ENCODE data around the gene RPL29.

RPL29 gene

DNA sequence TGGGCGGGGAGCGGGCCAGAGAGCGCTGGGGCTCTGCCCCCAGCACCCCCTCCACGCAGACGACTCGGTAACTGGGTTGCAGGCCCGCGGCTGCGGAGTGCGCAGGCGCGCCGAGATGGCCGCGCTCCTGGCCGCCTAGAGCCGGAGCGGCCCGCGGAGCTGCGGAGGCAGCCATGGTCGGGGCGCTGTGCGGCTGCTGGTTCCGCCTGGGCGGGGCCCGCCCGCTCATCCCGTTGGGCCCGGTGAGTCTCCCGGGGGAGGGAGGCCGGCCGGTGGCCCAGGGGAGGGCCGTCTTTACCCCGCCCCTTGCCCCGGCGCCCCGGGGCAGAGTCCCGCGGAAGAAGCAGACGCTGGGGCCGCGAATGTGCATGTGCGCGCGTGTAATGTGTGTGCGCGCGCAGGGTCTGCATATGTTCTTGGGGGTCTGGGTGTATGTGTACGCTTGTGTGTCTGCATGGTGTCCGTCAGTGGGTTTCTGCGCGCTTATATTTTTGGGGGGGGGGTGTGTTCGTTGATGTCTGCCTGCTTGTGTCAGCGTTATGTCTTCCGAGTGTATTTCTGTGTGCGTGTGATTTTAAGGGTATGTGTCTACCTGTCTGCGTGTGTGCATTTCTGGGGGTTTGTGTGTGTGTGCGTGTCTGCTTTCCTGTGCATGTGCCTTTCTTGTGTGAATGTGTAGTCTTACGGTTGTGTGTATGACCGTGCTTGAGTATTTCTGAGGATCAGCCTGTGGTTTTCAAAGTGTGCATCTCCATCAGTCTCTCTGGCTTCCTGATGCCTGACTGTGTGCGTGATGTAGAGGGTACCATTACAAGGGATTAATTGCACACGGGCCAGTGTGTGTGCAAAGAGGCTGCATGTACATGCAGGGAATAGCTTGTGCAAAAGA, 20.5 kb downstream of the RPL29 start, which contains the start of gene ABHD14A:
TSS of gene ABHD14A (plus strand) at position 102 of the 889 bp plus-strand sequence. CDS start at position 174, 72 bp downstream.
- ATAC-seq, result peak; percentile 87
- TF ChIP-seq RARB (CRISPR knock-in tag; IDR thresholded peaks at IDR 0.05) (no peak), TCF4 (CRISPR knock-in tag; IDR thresholded peaks at IDR 0.05; ENCODE audit: borderline replicate concordance) (no peak), SNAI2 (CRISPR knock-in tag; IDR thresholded peaks at IDR 0.05) (no peak), OSR1 (CRISPR knock-in tag; IDR thresholded peaks at IDR 0.05) (no peak), ZC3H10 (CRISPR knock-in tag; IDR thresholded peaks at IDR 0.05) (no peak), ZFP3 (CRISPR knock-in tag; IDR thresholded peaks at IDR 0.05) (no peak), ISL1 (CRISPR knock-in tag; IDR thresholded peaks at IDR 0.05) (no peak), ZNF8 (CRISPR knock-in tag; IDR thresholded peaks at IDR 0.05) (no peak), GLIS3 (CRISPR knock-in tag; IDR thresholded peaks at IDR 0.05) (no peak), ZFP30 (CRISPR knock-in tag; IDR thresholded peaks at IDR 0.05) (no peak), BACH2 (CRISPR knock-in tag; IDR thresholded peaks at IDR 0.05; ENCODE audit: borderline replicate concordance) (no peak), TOX (CRISPR knock-in tag; IDR thresholded peaks at IDR 0.05; ENCODE audit: borderline replicate concordance) (no peak), CSDC2 (CRISPR knock-in tag; IDR thresholded peaks at IDR 0.05) (no peak), ZNF565 (CRISPR knock-in tag; conservative IDR thresholded peaks at IDR 0.05; ENCODE audit: low read depth) (no peak)
- TF ChIP-seq, protein P1, sequence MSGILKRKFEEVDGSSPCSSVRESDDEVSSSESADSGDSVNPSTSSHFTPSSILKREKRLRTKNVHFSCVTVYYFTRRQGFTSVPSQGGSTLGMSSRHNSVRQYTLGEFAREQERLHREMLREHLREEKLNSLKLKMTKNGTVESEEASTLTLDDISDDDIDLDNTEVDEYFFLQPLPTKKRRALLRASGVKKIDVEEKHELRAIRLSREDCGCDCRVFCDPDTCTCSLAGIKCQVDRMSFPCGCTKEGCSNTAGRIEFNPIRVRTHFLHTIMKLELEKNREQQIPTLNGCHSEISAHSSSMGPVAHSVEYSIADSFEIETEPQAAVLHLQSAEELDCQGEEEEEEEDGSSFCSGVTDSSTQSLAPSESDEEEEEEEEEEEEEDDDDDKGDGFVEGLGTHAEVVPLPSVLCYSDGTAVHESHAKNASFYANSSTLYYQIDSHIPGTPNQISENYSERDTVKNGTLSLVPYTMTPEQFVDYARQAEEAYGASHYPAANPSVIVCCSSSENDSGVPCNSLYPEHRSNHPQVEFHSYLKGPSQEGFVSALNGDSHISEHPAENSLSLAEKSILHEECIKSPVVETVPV (CRISPR knock-in tag; IDR thresholded peaks at IDR 0.05), result no peak
- TF ChIP-seq, protein P2, sequence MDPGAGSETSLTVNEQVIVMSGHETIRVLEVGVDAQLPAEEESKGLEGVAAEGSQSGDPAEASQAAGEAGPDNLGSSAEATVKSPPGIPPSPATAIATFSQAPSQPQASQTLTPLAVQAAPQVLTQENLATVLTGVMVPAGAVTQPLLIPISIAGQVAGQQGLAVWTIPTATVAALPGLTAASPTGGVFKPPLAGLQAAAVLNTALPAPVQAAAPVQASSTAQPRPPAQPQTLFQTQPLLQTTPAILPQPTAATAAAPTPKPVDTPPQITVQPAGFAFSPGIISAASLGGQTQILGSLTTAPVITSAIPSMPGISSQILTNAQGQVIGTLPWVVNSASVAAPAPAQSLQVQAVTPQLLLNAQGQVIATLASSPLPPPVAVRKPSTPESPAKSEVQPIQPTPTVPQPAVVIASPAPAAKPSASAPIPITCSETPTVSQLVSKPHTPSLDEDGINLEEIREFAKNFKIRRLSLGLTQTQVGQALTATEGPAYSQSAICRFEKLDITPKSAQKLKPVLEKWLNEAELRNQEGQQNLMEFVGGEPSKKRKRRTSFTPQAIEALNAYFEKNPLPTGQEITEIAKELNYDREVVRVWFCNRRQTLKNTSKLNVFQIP (CRISPR knock-in tag; IDR thresholded peaks at IDR 0.05; ENCODE audit: borderline replicate concordance, low read depth), result no peak
- TF ChIP-seq, protein P3, sequence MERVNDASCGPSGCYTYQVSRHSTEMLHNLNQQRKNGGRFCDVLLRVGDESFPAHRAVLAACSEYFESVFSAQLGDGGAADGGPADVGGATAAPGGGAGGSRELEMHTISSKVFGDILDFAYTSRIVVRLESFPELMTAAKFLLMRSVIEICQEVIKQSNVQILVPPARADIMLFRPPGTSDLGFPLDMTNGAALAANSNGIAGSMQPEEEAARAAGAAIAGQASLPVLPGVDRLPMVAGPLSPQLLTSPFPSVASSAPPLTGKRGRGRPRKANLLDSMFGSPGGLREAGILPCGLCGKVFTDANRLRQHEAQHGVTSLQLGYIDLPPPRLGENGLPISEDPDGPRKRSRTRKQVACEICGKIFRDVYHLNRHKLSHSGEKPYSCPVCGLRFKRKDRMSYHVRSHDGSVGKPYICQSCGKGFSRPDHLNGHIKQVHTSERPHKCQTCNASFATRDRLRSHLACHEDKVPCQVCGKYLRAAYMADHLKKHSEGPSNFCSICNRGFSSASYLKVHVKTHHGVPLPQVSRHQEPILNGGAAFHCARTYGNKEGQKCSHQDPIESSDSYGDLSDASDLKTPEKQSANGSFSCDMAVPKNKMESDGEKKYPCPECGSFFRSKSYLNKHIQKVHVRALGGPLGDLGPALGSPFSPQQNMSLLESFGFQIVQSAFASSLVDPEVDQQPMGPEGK (CRISPR knock-in tag; IDR thresholded peaks at IDR 0.05; ENCODE audit: borderline replicate concordance), result no peak
- TF ChIP-seq, protein P4, sequence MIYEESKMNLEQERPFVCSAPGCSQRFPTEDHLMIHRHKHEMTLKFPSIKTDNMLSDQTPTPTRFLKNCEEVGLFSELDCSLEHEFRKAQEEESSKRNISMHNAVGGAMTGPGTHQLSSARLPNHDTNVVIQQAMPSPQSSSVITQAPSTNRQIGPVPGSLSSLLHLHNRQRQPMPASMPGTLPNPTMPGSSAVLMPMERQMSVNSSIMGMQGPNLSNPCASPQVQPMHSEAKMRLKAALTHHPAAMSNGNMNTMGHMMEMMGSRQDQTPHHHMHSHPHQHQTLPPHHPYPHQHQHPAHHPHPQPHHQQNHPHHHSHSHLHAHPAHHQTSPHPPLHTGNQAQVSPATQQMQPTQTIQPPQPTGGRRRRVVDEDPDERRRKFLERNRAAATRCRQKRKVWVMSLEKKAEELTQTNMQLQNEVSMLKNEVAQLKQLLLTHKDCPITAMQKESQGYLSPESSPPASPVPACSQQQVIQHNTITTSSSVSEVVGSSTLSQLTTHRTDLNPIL (CRISPR knock-in tag; IDR thresholded peaks at IDR 0.05; ENCODE audit: low read depth), result no peak

DNA sequence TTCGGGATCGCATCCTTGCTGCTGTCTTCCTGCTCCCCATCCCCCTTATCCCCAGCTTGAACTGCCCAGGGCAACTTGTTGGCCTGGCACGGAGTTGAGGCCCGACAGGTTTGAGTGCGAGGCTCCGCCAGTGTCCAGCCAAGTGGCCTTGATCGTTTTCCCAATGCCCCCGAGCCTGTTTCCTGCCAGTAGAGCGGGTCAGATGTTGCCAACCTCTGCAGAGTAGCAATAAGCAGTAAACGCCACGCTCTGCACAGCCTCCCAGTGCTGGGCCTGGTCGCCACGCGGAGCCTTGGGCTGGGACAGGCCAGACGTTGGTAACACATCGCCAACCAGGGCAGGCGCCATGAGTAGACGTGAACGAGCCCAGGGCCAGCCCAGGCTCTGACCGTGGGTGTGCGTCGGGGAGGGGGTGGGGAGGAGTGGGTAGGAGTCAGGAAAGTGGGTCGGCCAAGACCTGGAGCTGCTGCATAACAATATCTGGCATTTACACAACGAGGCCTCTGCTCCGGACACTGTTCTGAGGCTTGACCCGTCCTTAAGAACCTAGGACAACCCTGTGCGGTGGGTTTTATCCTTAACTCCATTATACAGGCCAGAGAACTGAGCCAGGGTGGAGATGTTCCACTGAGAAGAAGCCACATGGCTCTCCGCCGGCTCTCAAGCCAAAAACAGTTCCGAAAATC, 21.3 kb downstream of the RPL29 start:
- peak; percentile 19 for ATAC-seq
- TF ChIP-seq ZNF8 (CRISPR knock-in tag; IDR thresholded peaks at IDR 0.05), result no peak
- TF ChIP-seq PPARA (CRISPR knock-in tag; IDR thresholded peaks at IDR 0.05; ENCODE audit: borderline replicate concordance), result no peak
- TF ChIP-seq TOX (CRISPR knock-in tag; IDR thresholded peaks at IDR 0.05; ENCODE audit: borderline replicate concordance), result no peak
- TF ChIP-seq, protein P3 (CRISPR knock-in tag; IDR thresholded peaks at IDR 0.05; ENCODE audit: borderline replicate concordance), result 0 out of 2 replicates have a peak, but pooled peaks have one; percentile 20

DNA sequence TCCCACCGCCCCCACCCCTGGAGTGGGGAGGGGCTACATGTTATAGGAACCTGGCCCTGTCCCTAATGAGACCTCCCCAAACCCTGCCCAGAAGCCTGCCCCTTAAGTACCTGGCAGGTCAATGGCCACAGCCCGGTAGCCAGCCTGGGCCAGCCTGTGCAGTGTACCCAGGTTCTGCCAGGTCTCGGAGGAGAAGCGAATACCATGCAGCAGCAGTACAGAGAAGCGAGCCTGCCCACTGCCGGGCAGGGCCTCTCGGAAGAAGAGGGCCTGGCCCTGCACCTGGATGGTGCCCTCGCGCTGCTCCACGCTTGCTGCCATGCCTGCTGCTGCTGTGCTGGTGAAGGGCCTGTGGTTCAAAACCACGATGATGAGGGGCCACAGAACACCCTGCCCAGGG, 24.3 kb downstream of the RPL29 start:
- ATAC-seq, result no peak

More for the DNA sequence above, 24.3 kb downstream of the RPL29 start:
- TF ChIP-seq, protein P5, sequence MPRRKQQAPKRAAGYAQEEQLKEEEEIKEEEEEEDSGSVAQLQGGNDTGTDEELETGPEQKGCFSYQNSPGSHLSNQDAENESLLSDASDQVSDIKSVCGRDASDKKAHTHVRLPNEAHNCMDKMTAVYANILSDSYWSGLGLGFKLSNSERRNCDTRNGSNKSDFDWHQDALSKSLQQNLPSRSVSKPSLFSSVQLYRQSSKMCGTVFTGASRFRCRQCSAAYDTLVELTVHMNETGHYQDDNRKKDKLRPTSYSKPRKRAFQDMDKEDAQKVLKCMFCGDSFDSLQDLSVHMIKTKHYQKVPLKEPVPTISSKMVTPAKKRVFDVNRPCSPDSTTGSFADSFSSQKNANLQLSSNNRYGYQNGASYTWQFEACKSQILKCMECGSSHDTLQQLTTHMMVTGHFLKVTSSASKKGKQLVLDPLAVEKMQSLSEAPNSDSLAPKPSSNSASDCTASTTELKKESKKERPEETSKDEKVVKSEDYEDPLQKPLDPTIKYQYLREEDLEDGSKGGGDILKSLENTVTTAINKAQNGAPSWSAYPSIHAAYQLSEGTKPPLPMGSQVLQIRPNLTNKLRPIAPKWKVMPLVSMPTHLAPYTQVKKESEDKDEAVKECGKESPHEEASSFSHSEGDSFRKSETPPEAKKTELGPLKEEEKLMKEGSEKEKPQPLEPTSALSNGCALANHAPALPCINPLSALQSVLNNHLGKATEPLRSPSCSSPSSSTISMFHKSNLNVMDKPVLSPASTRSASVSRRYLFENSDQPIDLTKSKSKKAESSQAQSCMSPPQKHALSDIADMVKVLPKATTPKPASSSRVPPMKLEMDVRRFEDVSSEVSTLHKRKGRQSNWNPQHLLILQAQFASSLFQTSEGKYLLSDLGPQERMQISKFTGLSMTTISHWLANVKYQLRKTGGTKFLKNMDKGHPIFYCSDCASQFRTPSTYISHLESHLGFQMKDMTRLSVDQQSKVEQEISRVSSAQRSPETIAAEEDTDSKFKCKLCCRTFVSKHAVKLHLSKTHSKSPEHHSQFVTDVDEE (CRISPR knock-in tag; IDR thresholded peaks at IDR 0.05), result no peak
- TF ChIP-seq, protein P4 (CRISPR knock-in tag; IDR thresholded peaks at IDR 0.05; ENCODE audit: low read depth), result no peak
- TF ChIP-seq ARNTL (CRISPR knock-in tag; IDR thresholded peaks at IDR 0.05; ENCODE audit: borderline replicate concordance, low read depth) (no peak), RARB (CRISPR knock-in tag; IDR thresholded peaks at IDR 0.05) (no peak), ZC3H10 (CRISPR knock-in tag; IDR thresholded peaks at IDR 0.05) (no peak)
- TF ChIP-seq, protein P1 (CRISPR knock-in tag; IDR thresholded peaks at IDR 0.05), result no peak
